ENCODE data around the gene KAT6B. TPM values are rescaled to one million over a fixed set of nuclear protein-coding genes. Genes with fewer than 3 reads are reported as not detected.

KAT6B gene
- total and polyA plus RNA-seq, 2 experiments from 2014 or later: 15.8 to 36.2 TPM

DNA sequence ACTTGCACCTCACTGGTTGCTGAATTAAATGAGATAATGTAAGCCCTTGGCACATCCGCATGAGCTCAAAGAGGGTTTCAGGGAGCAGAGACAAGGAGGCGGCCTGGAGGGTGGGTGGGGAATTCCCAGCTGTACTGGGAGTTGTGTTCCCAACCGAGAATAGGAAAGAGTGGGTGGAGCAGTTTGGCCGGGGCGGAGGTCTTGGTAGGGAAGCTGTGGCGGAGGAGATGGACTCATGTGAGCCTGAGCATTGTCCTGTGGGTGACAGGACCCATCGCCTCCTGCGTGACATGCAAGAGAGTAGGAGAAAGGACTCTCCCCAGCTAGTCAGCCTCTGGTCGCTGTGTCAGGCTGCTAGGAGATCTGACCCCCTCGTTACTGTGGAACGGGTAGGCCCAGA lies 244.1 kb downstream of the KAT6B start:
- H2AFZ ChIP-seq: no peak overlapping the region
- no peaks in the 10 kb centered on the region for H3K79me2 ChIP-seq
- no peak overlapping the region for H3K4me3 ChIP-seq
- H3K27ac ChIP-seq: peak overlapping the region; percentile 29
- TF ChIP-seq EZH2phosphoT487 (IDR thresholded peaks at IDR 0.05; ENCODE audit: low read depth, severe bottlenecking, unreplicated experiment) (no peak), EZH2 (IDR thresholded peaks at IDR 0.05; ENCODE audit: borderline replicate concordance) (no peak)
- TF ChIP-seq, protein P1, sequence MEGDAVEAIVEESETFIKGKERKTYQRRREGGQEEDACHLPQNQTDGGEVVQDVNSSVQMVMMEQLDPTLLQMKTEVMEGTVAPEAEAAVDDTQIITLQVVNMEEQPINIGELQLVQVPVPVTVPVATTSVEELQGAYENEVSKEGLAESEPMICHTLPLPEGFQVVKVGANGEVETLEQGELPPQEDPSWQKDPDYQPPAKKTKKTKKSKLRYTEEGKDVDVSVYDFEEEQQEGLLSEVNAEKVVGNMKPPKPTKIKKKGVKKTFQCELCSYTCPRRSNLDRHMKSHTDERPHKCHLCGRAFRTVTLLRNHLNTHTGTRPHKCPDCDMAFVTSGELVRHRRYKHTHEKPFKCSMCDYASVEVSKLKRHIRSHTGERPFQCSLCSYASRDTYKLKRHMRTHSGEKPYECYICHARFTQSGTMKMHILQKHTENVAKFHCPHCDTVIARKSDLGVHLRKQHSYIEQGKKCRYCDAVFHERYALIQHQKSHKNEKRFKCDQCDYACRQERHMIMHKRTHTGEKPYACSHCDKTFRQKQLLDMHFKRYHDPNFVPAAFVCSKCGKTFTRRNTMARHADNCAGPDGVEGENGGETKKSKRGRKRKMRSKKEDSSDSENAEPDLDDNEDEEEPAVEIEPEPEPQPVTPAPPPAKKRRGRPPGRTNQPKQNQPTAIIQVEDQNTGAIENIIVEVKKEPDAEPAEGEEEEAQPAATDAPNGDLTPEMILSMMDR (IDR thresholded peaks at IDR 0.05; ENCODE audit: poor library complexity): no peak
- WGBS (ENCODE audit: low lambda C conversion rate, missing lambda C conversion rate): 91% methylated on average over 11 of the region's 11 CpGs
- H3K27me3 ChIP-seq: no peaks in the 10 kb centered on the region
- DNase-seq (ENCODE audit: low spot score): no peak
- H3K9me3 ChIP-seq (ENCODE audit: low read depth): no peaks in the 10 kb centered on the region
- H3K4me1 ChIP-seq (ENCODE audit: insufficient read depth): peaks cover 3% of the 10 kb centered on the region
- no peaks in the 10 kb centered on the region for H4K20me1 ChIP-seq (ENCODE audit: insufficient read depth, poor library complexity, severe bottlenecking)
- no peak overlapping the region for H3K4me2 ChIP-seq
- H3K9me2 ChIP-seq (replicated peaks; ENCODE audit: insufficient read depth): no peaks in the 10 kb centered on the region
- H3K36me3 ChIP-seq (replicated peaks; ENCODE audit: insufficient read depth, low read depth): no peaks in the 10 kb centered on the region

DNA sequence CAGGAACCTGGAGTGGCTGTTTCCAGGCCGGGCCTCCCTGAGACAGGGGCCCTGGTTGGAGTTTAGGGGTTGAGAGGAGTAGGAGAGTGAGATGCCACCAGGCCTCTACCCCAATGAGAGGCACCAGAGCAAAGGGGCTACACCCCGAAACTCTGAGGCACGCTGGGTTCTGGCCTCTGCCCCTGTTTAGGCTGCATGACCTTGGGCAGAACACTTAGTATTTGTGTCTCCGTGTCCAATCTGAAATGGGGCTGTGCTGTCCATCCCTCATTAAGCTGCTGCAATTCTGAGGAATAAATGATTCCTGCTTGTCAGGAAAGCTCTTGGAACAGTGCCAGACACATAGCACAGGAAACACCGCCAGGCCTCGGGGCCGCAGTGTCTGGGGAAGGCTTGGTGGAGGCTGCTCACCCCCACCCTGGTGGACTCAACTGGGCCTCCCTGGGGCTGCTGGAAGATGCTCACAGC lies 244.6 kb downstream of the KAT6B start:
- H3K79me2 ChIP-seq: no peaks in the 10 kb centered on the region
- peaks cover 3% of the 10 kb centered on the region for H3K4me1 ChIP-seq (ENCODE audit: insufficient read depth)
- H3K4me2 ChIP-seq: no peak overlapping the region
- peak overlapping the region; percentile 29 for H3K27ac ChIP-seq
- no peak overlapping the region for H3K4me3 ChIP-seq
- H4K20me1 ChIP-seq (ENCODE audit: insufficient read depth, poor library complexity, severe bottlenecking): no peaks in the 10 kb centered on the region
- H3K9me2 ChIP-seq (replicated peaks; ENCODE audit: insufficient read depth): no peaks in the 10 kb centered on the region
- WGBS (ENCODE audit: low lambda C conversion rate, missing lambda C conversion rate): 69% methylated on average over 7 of the region's 7 CpGs
- DNase-seq (ENCODE audit: low spot score): peak; percentile 49
- no peak for TF ChIP-seq EZH2 (IDR thresholded peaks at IDR 0.05; ENCODE audit: borderline replicate concordance)
- no peak for TF ChIP-seq EZH2phosphoT487 (IDR thresholded peaks at IDR 0.05; ENCODE audit: low read depth, severe bottlenecking, unreplicated experiment)
- TF ChIP-seq, protein P1 (IDR thresholded peaks at IDR 0.05; ENCODE audit: poor library complexity): no peak
- H3K27me3 ChIP-seq: no peaks in the 10 kb centered on the region
- H3K36me3 ChIP-seq (replicated peaks; ENCODE audit: insufficient read depth, low read depth): no peaks in the 10 kb centered on the region
- H2AFZ ChIP-seq: no peak overlapping the region
- H3K9me3 ChIP-seq (ENCODE audit: low read depth): no peaks in the 10 kb centered on the region

DNA sequence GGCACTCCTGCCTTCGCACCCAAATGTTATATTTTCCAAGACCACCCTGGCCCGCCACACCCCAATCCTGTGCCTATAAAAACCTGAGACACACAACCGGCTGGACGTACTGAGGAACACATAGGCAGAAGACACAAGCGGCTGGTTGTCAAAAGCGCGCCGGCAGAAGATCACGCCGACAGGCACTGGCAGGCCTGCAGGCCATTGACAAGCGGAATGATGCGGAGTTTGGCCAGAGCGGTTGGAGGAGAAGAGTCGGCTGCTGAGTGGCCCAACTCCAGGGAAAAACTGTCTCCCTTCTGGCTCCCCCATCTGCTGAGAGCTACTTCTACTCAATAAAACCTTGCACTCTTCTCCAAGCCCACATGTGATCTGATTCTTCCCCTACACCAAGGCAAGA lies 245.4 kb downstream of the KAT6B start:
- DNase-seq (ENCODE audit: low spot score): no peak
- TF ChIP-seq EZH2 (IDR thresholded peaks at IDR 0.05; ENCODE audit: borderline replicate concordance) (no peak), EZH2phosphoT487 (IDR thresholded peaks at IDR 0.05; ENCODE audit: low read depth, severe bottlenecking, unreplicated experiment) (no peak)
- TF ChIP-seq, protein P1 (IDR thresholded peaks at IDR 0.05; ENCODE audit: poor library complexity): no peak
- 97% methylated on average over 14 of the region's 14 CpGs for WGBS (ENCODE audit: low lambda C conversion rate, missing lambda C conversion rate)

More for the DNA sequence above, 245.4 kb downstream of the KAT6B start:
- no peak overlapping the region for H3K4me3 ChIP-seq
- no peaks in the 10 kb centered on the region for H3K27me3 ChIP-seq
- H3K4me2 ChIP-seq: no peak overlapping the region
- no peak overlapping the region for H2AFZ ChIP-seq
- H3K9me3 ChIP-seq (ENCODE audit: low read depth): no peaks in the 10 kb centered on the region
- no peaks in the 10 kb centered on the region for H4K20me1 ChIP-seq (ENCODE audit: insufficient read depth, poor library complexity, severe bottlenecking)
- no peaks in the 10 kb centered on the region for H3K9me2 ChIP-seq (replicated peaks; ENCODE audit: insufficient read depth)
- no peak overlapping the region for H3K27ac ChIP-seq
- H3K4me1 ChIP-seq (ENCODE audit: insufficient read depth): peaks cover 3% of the 10 kb centered on the region
- H3K79me2 ChIP-seq: no peaks in the 10 kb centered on the region
- H3K36me3 ChIP-seq (replicated peaks; ENCODE audit: insufficient read depth, low read depth): no peaks in the 10 kb centered on the region

All from hepatocyte (in vitro differentiated cells).